Activated CD4-positive, alpha-beta T cell treated with anti-CD3 and anti-CD28 coated beads, Interleukin-2, amount 10 ng/mL, durations not matched to agents 24 days and 14 days (primary cell): Measurements from ENCODE around the gene ERMP1. TPM values are rescaled to one million over a fixed set of nuclear protein-coding genes. Genes with fewer than 3 reads are reported as not detected.

Experiments used
- DNase-seq: peaks from one replicate; pipeline ENCODE4 v3.0.0; 2022
- H3K27ac Mint-ChIP-seq: one replicate; pipeline ENCODE4 v1.8.0; 2022; ENCODE audit warnings: mild to moderate bottlenecking, mixed read lengths
- H3K27me3 Mint-ChIP-seq: one replicate; pipeline ENCODE4 v1.8.0; 2022; ENCODE audit warnings: mixed read lengths
- H3K36me3 Mint-ChIP-seq: one replicate; pipeline ENCODE4 v1.8.0; 2022; ENCODE audit warnings: low read depth, mild to moderate bottlenecking, mixed read lengths
- H3K4me1 Mint-ChIP-seq: one replicate; pipeline ENCODE4 v1.8.0; 2021; ENCODE audit warnings: mixed read lengths
- H3K4me3 Mint-ChIP-seq: one replicate; pipeline ENCODE4 v1.8.0; 2022; ENCODE audit warnings: mild to moderate bottlenecking, moderate library complexity, mixed read lengths
- H3K9me3 Mint-ChIP-seq: one replicate; pipeline ENCODE4 v1.8.0; 2021; ENCODE audit warnings: mixed read lengths
- intact Hi-C: fragments of 100-400 bp; cut with micrococcal nuclease; formaldehyde crosslinking; loops from one replicate; pipeline ENCODE4 v1.15.1; 2023
- total RNA-seq: library from RNA; stranded (reverse); gene quantifications from 2 replicates; pipeline ENCODE4 v1.2.3, GENCODE V29; 2022

Gene ERMP1
- total RNA-seq, 1 donor from 2014 or later, result 17.3 TPM

GRCh38 chr9:5846096-5846495, 13.2 kb upstream of the ERMP1 start:
- Mint-ChIP-seq H3K27me3 (no peaks in the 10 kb centered on the region), H3K36me3 (peaks cover 19% of the 10 kb centered on the region), H3K9me3 (peaks cover 11% of the 10 kb centered on the region), H3K27ac (peak overlapping the region; percentile 81), H3K4me1 (peaks cover 72% of the 10 kb centered on the region), H3K4me3 (no peak overlapping the region)
- no peak for DNase-seq
- intact Hi-C loops, result loop anchor here (5.0 to 10.0 kb wide), 2 partner anchors 909 to 1054 kb away; partner anchors contain the start of genes KDM4C and RCL1

GRCh38 chr9:5845157-5845531, 12.2 kb upstream of the ERMP1 start:
- Mint-ChIP-seq H3K4me1 (peaks cover 67% of the 10 kb centered on the region), H3K36me3 (peaks cover 19% of the 10 kb centered on the region), H3K27me3 (no peaks in the 10 kb centered on the region), H3K4me3 (peak overlapping the region; percentile 73), H3K9me3 (peaks cover 11% of the 10 kb centered on the region), H3K27ac (peak overlapping the region; percentile 91)
- intact Hi-C loops, result loop anchor here (2.0 to 10.0 kb wide), 3 partner anchors 56 to 1053 kb away; partner anchors contain the start of genes KDM4C and RCL1
- no peak for DNase-seq

- DNase-seq, result peak; percentile 63
- Mint-ChIP-seq H3K4me3 (peak overlapping the region; percentile 73), H3K36me3 (peaks cover 18% of the 10 kb centered on the region)
These were observed 11.0 kb upstream of the ERMP1 start for GRCh38 chr9:5843794-5844471.

GRCh38 chr9:5842929-5843793, 10.2 kb upstream of the ERMP1 start:
- H3K4me1 Mint-ChIP-seq, result peaks cover 67% of the 10 kb centered on the region
- no peaks in the 10 kb centered on the region for H3K27me3 Mint-ChIP-seq
- intact Hi-C loops, result loop anchor here (5.0 to 10.0 kb wide), 2 partner anchors 861 to 912 kb away; partner anchors contain the start of gene KDM4C
- DNase-seq, result no peak
- peaks cover 15% of the 10 kb centered on the region for H3K36me3 Mint-ChIP-seq
- H3K4me3 Mint-ChIP-seq, result peak overlapping the region; percentile 73
- peaks cover 11% of the 10 kb centered on the region for H3K9me3 Mint-ChIP-seq
- peak overlapping the region; percentile 91 for H3K27ac Mint-ChIP-seq

More at GRCh38 chr9:5843794-5844471, 11.0 kb upstream of the ERMP1 start:
- Mint-ChIP-seq H3K9me3 (peaks cover 11% of the 10 kb centered on the region), H3K27me3 (no peaks in the 10 kb centered on the region), H3K4me1 (peaks cover 68% of the 10 kb centered on the region), H3K27ac (peak overlapping the region; percentile 91)
- intact Hi-C loops, result loop anchor here (2.0 to 10.0 kb wide), 3 partner anchors 55 to 911 kb away; partner anchors contain the start of gene KDM4C

- Mint-ChIP-seq H3K9me3 (peaks cover 11% of the 10 kb centered on the region), H3K4me1 (peaks cover 65% of the 10 kb centered on the region), H3K4me3 (peak overlapping the region; percentile 76), H3K36me3 (peaks cover 15% of the 10 kb centered on the region), H3K27ac (peak overlapping the region; percentile 89), H3K27me3 (no peaks in the 10 kb centered on the region)
- peak; percentile 88 for DNase-seq
- intact Hi-C loops, result loop anchor here (1.0 to 10.0 kb wide), 4 partner anchors 9 to 913 kb away; partner anchors contain the start of genes ERMP1 and KDM4C
These were observed 9.1 kb upstream of the ERMP1 start for GRCh38 chr9:5841771-5842573.

GRCh38 chr9:5840788-5841187, 7.9 kb upstream of the ERMP1 start:
- Mint-ChIP-seq H3K27me3 (peaks cover 4% of the 10 kb centered on the region), H3K27ac (no peak overlapping the region), H3K4me1 (peaks cover 62% of the 10 kb centered on the region), H3K4me3 (no peak overlapping the region), H3K36me3 (peaks cover 12% of the 10 kb centered on the region), H3K9me3 (peaks cover 9% of the 10 kb centered on the region)
- DNase-seq, result no peak
- intact Hi-C loops, result loop anchor here (1.0 to 10.0 kb wide), 4 partner anchors 7 to 914 kb away; partner anchors contain the start of genes ERMP1 and KDM4C

- Mint-ChIP-seq H3K9me3 (peaks cover 5% of the 10 kb centered on the region), H3K27me3 (peaks cover 4% of the 10 kb centered on the region), H3K4me3 (no peak overlapping the region), H3K4me1 (peaks cover 53% of the 10 kb centered on the region), H3K27ac (no peak overlapping the region), H3K36me3 (peaks cover 6% of the 10 kb centered on the region)
- DNase-seq, result no peak
- intact Hi-C loops, result no loop called here
These were observed 6.6 kb upstream of the ERMP1 start for GRCh38 chr9:5839572-5839902.

GRCh38 chr9:5838884-5839571, 6.1 kb upstream of the ERMP1 start:
- Mint-ChIP-seq H3K27ac (no peak overlapping the region), H3K4me1 (peaks cover 51% of the 10 kb centered on the region), H3K36me3 (peaks cover 6% of the 10 kb centered on the region), H3K27me3 (peaks cover 4% of the 10 kb centered on the region), H3K9me3 (peaks cover 5% of the 10 kb centered on the region), H3K4me3 (no peak overlapping the region)
- no peak for DNase-seq
- intact Hi-C loops, result no loop called here

GRCh38 chr9:5835808-5836207, 2.9 kb upstream of the ERMP1 start:
- Mint-ChIP-seq H3K27me3 (peaks cover 4% of the 10 kb centered on the region), H3K9me3 (no peaks in the 10 kb centered on the region), H3K36me3 (peaks cover 3% of the 10 kb centered on the region), H3K4me1 (peaks cover 45% of the 10 kb centered on the region), H3K27ac (no peak overlapping the region), H3K4me3 (no peak overlapping the region)
- DNase-seq, result no peak
- intact Hi-C loops, result no loop called here

- no peaks in the 10 kb centered on the region for H3K9me3 Mint-ChIP-seq
- peaks cover 12% of the 10 kb centered on the region for H3K36me3 Mint-ChIP-seq
- H3K4me1 Mint-ChIP-seq, result peaks cover 44% of the 10 kb centered on the region
- DNase-seq, result no peak
- H3K4me3 Mint-ChIP-seq, result peak overlapping the region; percentile 26
- peaks cover 4% of the 10 kb centered on the region for H3K27me3 Mint-ChIP-seq
- H3K27ac Mint-ChIP-seq, result no peak overlapping the region
- intact Hi-C loops, result no loop called here
These were observed 1.3 kb upstream of the ERMP1 start for GRCh38 chr9:5834214-5834613.

- no peak for DNase-seq
These were observed 813 bp downstream of the ERMP1 start for GRCh38 chr9:5832071-5832537.

GRCh38 chr9:5825895-5826622, 6.9 kb downstream of the ERMP1 start:
- intact Hi-C loops, result no loop called here
- no peaks in the 10 kb centered on the region for H3K27me3 Mint-ChIP-seq
- H3K4me3 Mint-ChIP-seq, result no peak overlapping the region
- DNase-seq, result no peak
- peaks cover 33% of the 10 kb centered on the region for H3K4me1 Mint-ChIP-seq
- peaks cover 56% of the 10 kb centered on the region for H3K36me3 Mint-ChIP-seq
- no peaks in the 10 kb centered on the region for H3K9me3 Mint-ChIP-seq
- H3K27ac Mint-ChIP-seq, result peak overlapping the region; percentile 68

More at GRCh38 chr9:5832071-5832537, 813 bp downstream of the ERMP1 start:
- Mint-ChIP-seq H3K27ac (peak overlapping the region; percentile 84), H3K4me3 (peak overlapping the region; percentile 98), H3K9me3 (no peaks in the 10 kb centered on the region), H3K36me3 (peaks cover 28% of the 10 kb centered on the region), H3K4me1 (peaks cover 44% of the 10 kb centered on the region), H3K27me3 (peaks cover 4% of the 10 kb centered on the region)
- intact Hi-C loops, result loop anchor here (2.0 kb wide), 5 partner anchors 19 to 203 kb away; partner anchors contain the start of gene RIC1
